MM.1S (cell line): Measurements from ENCODE around the gene PRR35.

Source experiments
- DNase-seq: peaks from one replicate; pipeline ENCODE4 v3.0.0-alpha.2; 2015
- H2AFZ ChIP-seq: fragments of 300-600 bp; sonication (generic); 2 replicates; pipeline ENCODE4 v1.6.0; 2016; ENCODE audit warnings: antibody characterized with exemption, low read length
- H3F3A ChIP-seq: fragments of 300-600 bp; sonication (generic); 2 replicates; pipeline ENCODE4 v1.6.1; 2016; ENCODE audit warnings: mild to moderate bottlenecking, antibody characterized with exemption, low read length, moderate library complexity, mixed read lengths; ENCODE audit not compliant: insufficient read depth
- H3K27ac ChIP-seq: fragments of 300-600 bp; sonication (generic); 2 replicates; pipeline ENCODE4 v1.5.1; 2016; ENCODE audit warnings: mild to moderate bottlenecking, low read length
- H3K27me3 ChIP-seq: fragments of 300-600 bp; sonication (generic); replicated peaks from 2 replicates; pipeline ENCODE4 v1.6.0; 2016; ENCODE audit warnings: low read length; ENCODE audit not compliant: insufficient read depth
- H3K36me3 ChIP-seq: fragments of 300-600 bp; sonication (generic); replicated peaks from 2 replicates; pipeline ENCODE4 v1.6.1; 2016; ENCODE audit warnings: mild to moderate bottlenecking, low read length, mixed read lengths; ENCODE audit not compliant: insufficient read depth
- H3K4me1 ChIP-seq: fragments of 300-600 bp; sonication (generic); 2 replicates; pipeline ENCODE4 v1.6.1; 2016; ENCODE audit warnings: low read length, mixed read lengths
- H3K4me2 ChIP-seq: fragments of 300-600 bp; sonication (generic); 2 replicates; pipeline ENCODE4 v1.6.0; 2016; ENCODE audit warnings: low read depth, low read length
- H3K4me3 ChIP-seq: fragments of 300-600 bp; sonication (generic); 2 replicates; pipeline ENCODE4 v1.5.1; 2016; ENCODE audit warnings: low read length, mixed read lengths
- H3K79me2 ChIP-seq: fragments of 300-600 bp; sonication (generic); 2 replicates; pipeline ENCODE4 v1.6.1; 2016; ENCODE audit warnings: mixed run types, low read length, mixed read lengths
- H3K9ac ChIP-seq: fragments of 300-600 bp; sonication (generic); 2 replicates; pipeline ENCODE4 v1.6.1; 2016; ENCODE audit warnings: low read length, mixed read lengths
- H3K9me2 ChIP-seq: fragments of 300-600 bp; sonication (generic); replicated peaks from 2 replicates; pipeline ENCODE4 v1.6.1; 2016; ENCODE audit warnings: mild to moderate bottlenecking, low read length, mixed read lengths; ENCODE audit not compliant: insufficient read depth
- H3K9me3 ChIP-seq: fragments of 300-600 bp; sonication (generic); replicated peaks from 2 replicates; pipeline ENCODE4 v1.6.1; 2016; ENCODE audit warnings: mild to moderate bottlenecking, low read length, mixed read lengths; ENCODE audit not compliant: insufficient read depth
- H4K20me1 ChIP-seq: fragments of 300-600 bp; sonication (generic); 2 replicates; pipeline ENCODE4 v1.6.1; 2016; ENCODE audit warnings: mild to moderate bottlenecking, low read length, moderate library complexity, mixed read lengths; ENCODE audit not compliant: insufficient read depth
- EZH2 ChIP-seq: fragments of 300-600 bp; sonication (generic); optimal IDR thresholded peaks from 2 replicates; pipeline ENCODE3; 2017; ENCODE audit warnings: low read depth, mild to moderate bottlenecking, antibody characterized with exemption, low read length, mixed read lengths
- EZH2phosphoT487 ChIP-seq: fragments of 300-600 bp; sonication (generic); IDR thresholded peaks from 2 replicates; pipeline ENCODE4 v1.6.1; 2018; ENCODE audit warnings: antibody characterized with exemption, low read length
- TF ChIP-seq, protein P1 (sequence below): fragments of 300-600 bp; sonication (generic); IDR thresholded peaks from 2 replicates; pipeline ENCODE4 v1.5.1; 2016; ENCODE audit warnings: antibody characterized with exemption, low read length, mixed read lengths

PRR35 gene

GRCh38 chr16:529012-529575, 31.1 kb upstream of the PRR35 start:
- no peak for TF ChIP-seq EZH2phosphoT487
- TF ChIP-seq, protein P1, sequence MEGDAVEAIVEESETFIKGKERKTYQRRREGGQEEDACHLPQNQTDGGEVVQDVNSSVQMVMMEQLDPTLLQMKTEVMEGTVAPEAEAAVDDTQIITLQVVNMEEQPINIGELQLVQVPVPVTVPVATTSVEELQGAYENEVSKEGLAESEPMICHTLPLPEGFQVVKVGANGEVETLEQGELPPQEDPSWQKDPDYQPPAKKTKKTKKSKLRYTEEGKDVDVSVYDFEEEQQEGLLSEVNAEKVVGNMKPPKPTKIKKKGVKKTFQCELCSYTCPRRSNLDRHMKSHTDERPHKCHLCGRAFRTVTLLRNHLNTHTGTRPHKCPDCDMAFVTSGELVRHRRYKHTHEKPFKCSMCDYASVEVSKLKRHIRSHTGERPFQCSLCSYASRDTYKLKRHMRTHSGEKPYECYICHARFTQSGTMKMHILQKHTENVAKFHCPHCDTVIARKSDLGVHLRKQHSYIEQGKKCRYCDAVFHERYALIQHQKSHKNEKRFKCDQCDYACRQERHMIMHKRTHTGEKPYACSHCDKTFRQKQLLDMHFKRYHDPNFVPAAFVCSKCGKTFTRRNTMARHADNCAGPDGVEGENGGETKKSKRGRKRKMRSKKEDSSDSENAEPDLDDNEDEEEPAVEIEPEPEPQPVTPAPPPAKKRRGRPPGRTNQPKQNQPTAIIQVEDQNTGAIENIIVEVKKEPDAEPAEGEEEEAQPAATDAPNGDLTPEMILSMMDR = no peak
- TF ChIP-seq EZH2 = no peak
- Histone ChIP-seq H3K27me3 (no peaks in the 10 kb centered on the region), H3K27ac (no peak overlapping the region), H3K4me2 (peak overlapping the region; percentile 84), H3K9me3 (no peaks in the 10 kb centered on the region), H3K9me2 (no peaks in the 10 kb centered on the region), H4K20me1 (peaks cover 6% of the 10 kb centered on the region; the same call in 1 of the 2 replicates), H3K4me3 (peak overlapping the region; percentile 88), H3K79me2 (peaks cover 82% of the 10 kb centered on the region), H3K36me3 (no peaks in the 10 kb centered on the region), H3K4me1 (peaks cover 5% of the 10 kb centered on the region; the same call in 1 of the 2 replicates), H3F3A (no peaks in the 10 kb centered on the region), H2AFZ (no peak overlapping the region), H3K9ac (peak overlapping the region; percentile 83)
- DNase-seq = no peak

- H3K4me2 ChIP-seq = no peak overlapping the region
- H2AFZ ChIP-seq = no peak overlapping the region
- DNase-seq = no peak
- peaks cover 5% of the 10 kb centered on the region; the same call in 1 of the 2 replicates for H3K4me1 ChIP-seq
- H3K79me2 ChIP-seq = peaks cover 91% of the 10 kb centered on the region
- no peak overlapping the region for H3K4me3 ChIP-seq
- no peaks in the 10 kb centered on the region for H3K36me3 ChIP-seq
- no peaks in the 10 kb centered on the region for H3K9me2 ChIP-seq
- H3F3A ChIP-seq = no peaks in the 10 kb centered on the region
- H3K27ac ChIP-seq = no peak overlapping the region
- no peaks in the 10 kb centered on the region for H3K9me3 ChIP-seq
- TF ChIP-seq, protein P1 = no peak
- TF ChIP-seq EZH2phosphoT487 (no peak), EZH2 (no peak)
- H3K27me3 ChIP-seq = no peaks in the 10 kb centered on the region
- H4K20me1 ChIP-seq = peaks cover 6% of the 10 kb centered on the region; the same call in 1 of the 2 replicates
- no peak overlapping the region for H3K9ac ChIP-seq
These were observed 29.9 kb upstream of the PRR35 start for GRCh38 chr16:530111-530817.

DNA sequence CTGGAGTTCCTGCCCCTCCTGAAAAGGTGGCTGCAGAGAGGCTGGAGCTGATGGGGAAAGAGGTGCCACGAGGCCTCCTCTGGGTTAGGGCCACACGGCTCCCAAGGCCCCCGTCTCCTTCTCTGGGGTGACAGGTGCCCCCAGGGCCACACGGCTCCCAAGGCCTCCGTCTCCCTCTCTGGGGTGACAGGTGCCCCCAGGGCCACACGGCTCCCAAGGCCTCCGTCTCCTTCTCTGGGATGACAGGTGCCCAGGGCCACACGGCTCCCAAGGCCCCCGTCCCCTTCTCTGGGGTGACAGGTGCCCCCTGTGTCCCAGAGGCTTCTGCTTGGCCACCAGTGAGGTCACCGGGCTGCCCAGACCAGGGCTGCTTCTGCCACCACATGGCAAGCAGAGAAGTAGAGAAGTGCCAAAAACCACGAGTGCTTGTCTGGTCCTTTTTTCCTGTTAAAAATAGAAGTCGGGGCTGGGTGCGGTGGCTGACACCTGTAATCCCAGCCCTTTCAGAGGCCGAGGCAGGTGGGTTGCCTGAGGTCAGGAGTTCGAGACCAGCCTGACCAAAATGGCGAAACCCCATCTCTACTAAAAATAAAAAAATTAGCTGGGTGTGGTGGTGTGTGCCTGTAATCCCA, 28.6 kb upstream of the PRR35 start:
- H3F3A ChIP-seq = no peaks in the 10 kb centered on the region
- no peaks in the 10 kb centered on the region for H3K27me3 ChIP-seq
- no peak overlapping the region for H3K4me3 ChIP-seq
- TF ChIP-seq EZH2phosphoT487 (no peak), EZH2 (no peak)
- TF ChIP-seq, protein P1 = no peak
- DNase-seq = peak; percentile 46
- no peaks in the 10 kb centered on the region for H3K9me2 ChIP-seq
- H3K36me3 ChIP-seq = no peaks in the 10 kb centered on the region
- no peak overlapping the region for H2AFZ ChIP-seq
- no peak overlapping the region for H3K27ac ChIP-seq
- H3K4me2 ChIP-seq = no peak overlapping the region
- no peaks in the 10 kb centered on the region for H3K9me3 ChIP-seq
- H3K9ac ChIP-seq = no peak overlapping the region
- H3K4me1 ChIP-seq = no peaks in the 10 kb centered on the region; the same call in 1 of the 2 replicates
- peaks cover 6% of the 10 kb centered on the region; the same call in 1 of the 2 replicates for H4K20me1 ChIP-seq
- H3K79me2 ChIP-seq = peaks cover 88% of the 10 kb centered on the region
